ENCODE measurements around the gene PDE2A. TPM values are rescaled to one million over a fixed set of nuclear protein-coding genes. Genes with fewer than 3 reads are reported as not detected.

Gene PDE2A
- total and polyA plus RNA-seq, 8 donors = 8.4 to 13.8 (median 11.2) TPM

- intact Hi-C loops (cut with DNase I) = no loop called here
- ATAC-seq (no peak), DNase-seq (no peak)
- no peaks in the 10 kb centered on the region for H3K27me3 ChIP-seq
- H3K4me3 ChIP-seq = no peak overlapping the region
- H3K9me3 ChIP-seq = no peaks in the 10 kb centered on the region
- peaks cover 0 to 100% of the 10 kb centered on the region in 2 donors for H3K36me3 ChIP-seq
- no peak overlapping the region for H3K27ac ChIP-seq
- TF ChIP-seq CTCF (IDR thresholded peaks at IDR 0.05) = no peak
- peaks cover 0 to 8% of the 10 kb centered on the region in 2 donors for H3K4me1 ChIP-seq
Observed at GRCh38 chr11:72705442-72706365, 31.5 kb upstream of the PDE2A start.

GRCh38 chr11:72704783-72705265 is 30.6 kb upstream of the PDE2A start:
- peaks cover 0 to 100% of the 10 kb centered on the region in 2 donors for H3K36me3 ChIP-seq
- no peak for TF ChIP-seq CTCF (IDR thresholded peaks at IDR 0.05)

GRCh38 chr11:72704028-72704782 is 30.0 kb upstream of the PDE2A start:
- H3K27ac ChIP-seq = no peak overlapping the region
- ATAC-seq = no peak
- peaks cover 0 to 8% of the 10 kb centered on the region in 2 donors for H3K4me1 ChIP-seq

More at GRCh38 chr11:72704783-72705265, 30.6 kb upstream of the PDE2A start:
- H3K4me3 ChIP-seq = no peak overlapping the region
- intact Hi-C loops (cut with DNase I) = no loop called here
- no peak overlapping the region for H3K27ac ChIP-seq
- no peaks in the 10 kb centered on the region for H3K9me3 ChIP-seq
- no peak for DNase-seq
- no peaks in the 10 kb centered on the region for H3K27me3 ChIP-seq
- peaks cover 0 to 8% of the 10 kb centered on the region in 2 donors for H3K4me1 ChIP-seq
- ATAC-seq = no peak

GRCh38 chr11:72703267-72704008 is 29.2 kb upstream of the PDE2A start:
- no peak for TF ChIP-seq CTCF (IDR thresholded peaks at IDR 0.05)
- Histone ChIP-seq H3K4me3 (no peak overlapping the region), H3K27ac (peak overlapping the region in 1 of 2 donors; percentile 9), H3K9me3 (no peaks in the 10 kb centered on the region), H3K27me3 (no peaks in the 10 kb centered on the region), H3K4me1 (peaks cover 0 to 8% of the 10 kb centered on the region in 2 donors), H3K36me3 (peaks cover 0 to 100% of the 10 kb centered on the region in 2 donors)
- intact Hi-C loops (cut with DNase I) = no loop called here
- ATAC-seq = peak; percentile 52
- DNase-seq = peak in 2 of 4 donors; percentile 82 to 90

More at GRCh38 chr11:72704028-72704782, 30.0 kb upstream of the PDE2A start:
- H3K36me3 ChIP-seq = peaks cover 0 to 100% of the 10 kb centered on the region in 2 donors
- no peaks in the 10 kb centered on the region for H3K27me3 ChIP-seq
- no peak for DNase-seq
- TF ChIP-seq CTCF (IDR thresholded peaks at IDR 0.05) = no peak
- no peaks in the 10 kb centered on the region for H3K9me3 ChIP-seq
- no peak overlapping the region for H3K4me3 ChIP-seq
- intact Hi-C loops (cut with DNase I) = no loop called here

All from left lung (tissue), 10 donors.